ENCODE measurements around the gene BIVM.

Gene BIVM, protein sequence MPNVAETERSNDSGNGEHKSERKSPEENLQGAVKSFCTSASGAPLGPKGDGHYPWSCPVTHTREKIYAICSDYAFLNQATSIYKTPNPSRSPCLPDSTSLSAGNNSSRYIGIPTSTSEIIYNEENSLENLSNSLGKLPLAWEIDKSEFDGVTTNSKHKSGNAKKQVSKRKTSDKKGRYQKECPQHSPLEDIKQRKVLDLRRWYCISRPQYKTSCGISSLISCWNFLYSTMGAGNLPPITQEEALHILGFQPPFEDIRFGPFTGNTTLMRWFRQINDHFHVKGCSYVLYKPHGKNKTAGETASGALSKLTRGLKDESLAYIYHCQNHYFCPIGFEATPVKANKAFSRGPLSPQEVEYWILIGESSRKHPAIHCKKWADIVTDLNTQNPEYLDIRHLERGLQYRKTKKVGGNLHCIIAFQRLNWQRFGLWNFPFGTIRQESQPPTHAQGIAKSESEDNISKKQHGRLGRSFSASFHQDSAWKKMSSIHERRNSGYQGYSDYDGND

GRCh38 chr13:102798581-102799425, at the start of gene BIVM, which contains the start of gene POGLUT2:
Gene BIVM, plus strand, starts transcription at chr13:102799119. Its CDS starts 8,149 bp downstream, at chr13:102807268.
Gene POGLUT2, minus strand, starts transcription at chr13:102798976. Its CDS starts 306 bp downstream, at chr13:102798670.
- peak within 1 kb of the TSS; percentile 95 for H3K4me3 ChIP-seq (ENCODE audit: low read depth, low read length)
- TF ChIP-seq CTCF (conservative IDR thresholded peaks at IDR 0.05; ENCODE audit: low read depth, low read length) = no peak
- peak; percentile 97 for DNase-seq (ENCODE audit: low read depth)

GRCh38 chr13:102751886-102752285, 47.0 kb upstream of the BIVM start:
- no peak for TF ChIP-seq CTCF (conservative IDR thresholded peaks at IDR 0.05; ENCODE audit: low read depth, low read length)
- H3K4me3 ChIP-seq (ENCODE audit: low read depth, low read length) = no peak overlapping the region
- no peak for DNase-seq (ENCODE audit: low read depth)

GRCh38 chr13:102757006-102757405, 41.9 kb upstream of the BIVM start:
- no peak for TF ChIP-seq CTCF (conservative IDR thresholded peaks at IDR 0.05; ENCODE audit: low read depth, low read length)
- no peak overlapping the region for H3K4me3 ChIP-seq (ENCODE audit: low read depth, low read length)
- no peak for DNase-seq (ENCODE audit: low read depth)

GRCh38 chr13:102758842-102759241, 40.1 kb upstream of the BIVM start:
- no peak for DNase-seq (ENCODE audit: low read depth)
- no peak for TF ChIP-seq CTCF (conservative IDR thresholded peaks at IDR 0.05; ENCODE audit: low read depth, low read length)

GRCh38 chr13:102761071-102761470, 37.8 kb upstream of the BIVM start:
- no peak overlapping the region for H3K4me3 ChIP-seq (ENCODE audit: low read depth, low read length)
- no peak for TF ChIP-seq CTCF (conservative IDR thresholded peaks at IDR 0.05; ENCODE audit: low read depth, low read length)
- no peak for DNase-seq (ENCODE audit: low read depth)

More at GRCh38 chr13:102758842-102759241, 40.1 kb upstream of the BIVM start:
- no peak overlapping the region for H3K4me3 ChIP-seq (ENCODE audit: low read depth, low read length)

GRCh38 chr13:102763741-102764140, 35.2 kb upstream of the BIVM start:
- no peak for TF ChIP-seq CTCF (conservative IDR thresholded peaks at IDR 0.05; ENCODE audit: low read depth, low read length)
- no peak overlapping the region for H3K4me3 ChIP-seq (ENCODE audit: low read depth, low read length)
- DNase-seq (ENCODE audit: low read depth) = no peak

All from choroid plexus epithelial cell (primary cell).